Esophagus squamous epithelium (tissue), 4 donors: Measurements from ENCODE around the gene NEDD4.

Experiments used
- CTCF ChIP-seq, 6 experiments: fragments of 450-650 bp in 4 of 6; fragments of 200-600 bp in 2 of 6; sonication (generic) in 2 of 6; IDR thresholded peaks; one replicate each; pipeline ENCODE4 v1.5.1; 2016 to 2019; ENCODE audit warnings: antibody characterized with exemption in 6 of 6, mild to moderate bottlenecking in 4 of 6, moderate library complexity in 4 of 6
- POLR2A ChIP-seq, 4 donors: fragments of 450-650 bp; IDR thresholded peaks; one replicate each; pipeline ENCODE4 v1.6.1; 2017; ENCODE audit warnings: antibody characterized with exemption in 4 of 4, mild to moderate bottlenecking in 4 of 4, moderate library complexity in 3 of 4

- no peak for TF ChIP-seq POLR2A (IDR thresholded peaks at IDR 0.05)
- TF ChIP-seq CTCF (IDR thresholded peaks at IDR 0.05) = no peak
These were observed 71.7 kb downstream of the NEDD4 start for GRCh38 chr15:55921744-55922143.
